HG03064 (cell line): Measurements from ENCODE around the gene RGS2.

Experiments used
- ATAC-seq: cut with Tn5 transposase; IDR thresholded peaks from one replicate; pipeline ENCODE4 v1.9.1; 2021; ENCODE audit warnings: low read depth; ENCODE audit not compliant: unreplicated experiment

RGS2 gene

DNA sequence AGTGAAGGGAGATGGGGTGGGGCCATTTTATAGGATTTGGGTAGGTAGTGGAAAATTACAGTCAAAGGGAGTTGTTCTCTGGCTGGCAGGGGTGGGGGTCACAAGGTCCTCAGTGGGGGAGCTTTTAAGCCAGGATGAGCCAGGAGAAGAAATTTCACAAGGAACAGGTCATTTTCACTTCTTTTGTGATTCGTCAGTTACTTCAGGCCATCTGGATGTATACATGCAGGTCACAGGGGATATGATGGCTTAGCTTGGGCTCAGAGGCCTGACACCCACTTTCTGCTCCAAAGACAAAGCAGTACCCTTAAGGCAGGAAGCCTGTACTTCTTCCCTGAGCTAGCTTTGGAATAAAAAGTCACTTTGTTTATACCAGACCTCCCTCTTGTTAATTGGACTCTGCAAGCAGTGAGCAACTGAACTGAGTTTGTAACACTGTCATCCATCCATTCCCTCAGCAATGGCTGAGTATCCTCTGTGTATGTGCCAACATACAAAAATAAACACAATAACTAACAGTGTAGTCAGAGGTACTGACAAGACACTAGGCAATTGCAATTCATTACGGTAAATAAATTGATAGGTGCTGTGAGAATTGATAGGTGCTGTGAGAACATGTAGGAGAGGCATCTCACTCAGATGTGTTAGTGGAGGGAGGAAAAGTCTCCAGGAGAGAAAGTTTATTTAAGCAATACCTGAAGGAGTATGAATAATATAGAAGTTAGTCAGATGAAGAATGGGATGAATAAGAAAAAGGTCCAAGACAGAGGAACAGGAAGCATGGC, 14.7 kb upstream of the RGS2 start:
- ATAC-seq, result no peak

DNA sequence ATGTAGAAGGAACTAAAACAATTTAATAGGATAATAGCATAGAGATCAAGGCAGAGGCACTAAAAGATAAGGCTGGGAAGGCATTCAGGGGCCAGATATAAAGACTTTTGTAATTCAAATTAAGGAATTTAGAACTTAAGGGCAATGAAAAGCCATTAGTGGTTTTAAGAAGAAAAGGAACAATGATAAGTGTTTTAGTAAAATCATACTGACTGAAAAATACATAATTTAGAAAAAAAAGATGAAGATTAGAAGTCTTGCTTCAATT, 14.1 kb upstream of the RGS2 start:
- ATAC-seq, result no peak

- ATAC-seq, result no peak
Observed at GRCh38 chr1:192795916-192796618, 12.8 kb upstream of the RGS2 start.

DNA sequence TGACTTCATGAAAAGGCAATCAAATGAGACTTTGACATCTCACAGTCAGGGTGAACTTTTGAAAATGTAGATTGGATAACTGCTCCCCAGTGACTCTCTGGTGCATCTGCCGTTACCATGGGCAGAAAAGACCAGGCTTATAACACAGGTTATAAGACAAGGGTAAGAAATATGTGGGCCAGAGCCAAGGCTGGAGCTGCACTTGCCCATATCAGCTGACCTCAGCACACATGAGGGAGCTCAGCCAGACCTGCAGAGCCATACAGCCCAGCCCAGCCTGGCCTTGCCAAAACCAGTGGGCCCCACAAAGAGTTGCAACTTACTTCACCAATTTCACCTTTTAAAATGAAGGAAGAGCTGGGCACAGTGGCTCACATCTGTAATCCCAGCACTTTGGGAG, 11.7 kb upstream of the RGS2 start:
- ATAC-seq, result no peak

GRCh38 chr1:192797891-192798290, 10.9 kb upstream of the RGS2 start:
- no peak for ATAC-seq

DNA sequence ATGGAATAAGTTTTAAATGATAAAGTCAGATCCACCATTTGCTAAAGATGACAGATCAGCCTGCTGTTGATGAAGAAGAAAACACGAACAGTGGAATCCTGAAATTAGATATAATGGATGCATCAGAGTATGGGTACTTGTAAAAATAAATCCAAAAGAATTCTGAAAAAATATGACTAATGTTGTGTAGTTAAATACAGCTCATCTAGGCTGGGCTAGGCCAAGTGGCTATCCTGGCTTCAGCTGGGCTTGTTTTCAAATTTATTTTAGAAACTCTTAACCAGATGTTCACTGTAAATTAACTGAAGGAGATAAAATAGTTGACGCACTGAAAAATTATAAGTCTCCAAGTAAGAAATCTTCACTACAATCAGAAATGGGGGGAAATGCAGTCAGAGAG, 7.4 kb upstream of the RGS2 start:
- no peak for ATAC-seq

DNA sequence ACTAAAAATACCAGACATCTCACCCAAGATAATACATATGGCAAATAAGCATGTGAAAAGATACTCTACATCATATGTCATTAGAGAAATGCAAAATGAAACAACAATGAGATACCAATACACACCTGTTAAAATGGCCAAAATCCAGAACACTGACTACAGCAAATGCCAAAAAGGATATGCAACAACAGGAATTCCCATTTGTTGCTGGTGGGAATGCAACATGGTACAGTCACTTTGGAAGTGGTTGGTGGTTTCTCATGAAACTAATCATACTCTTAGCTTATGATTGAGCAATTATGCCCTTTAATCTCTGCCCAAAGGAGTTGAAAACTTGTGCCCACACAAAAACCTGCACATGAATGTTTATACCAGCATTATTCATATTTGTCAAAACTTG, 6.4 kb upstream of the RGS2 start:
- no peak for ATAC-seq

DNA sequence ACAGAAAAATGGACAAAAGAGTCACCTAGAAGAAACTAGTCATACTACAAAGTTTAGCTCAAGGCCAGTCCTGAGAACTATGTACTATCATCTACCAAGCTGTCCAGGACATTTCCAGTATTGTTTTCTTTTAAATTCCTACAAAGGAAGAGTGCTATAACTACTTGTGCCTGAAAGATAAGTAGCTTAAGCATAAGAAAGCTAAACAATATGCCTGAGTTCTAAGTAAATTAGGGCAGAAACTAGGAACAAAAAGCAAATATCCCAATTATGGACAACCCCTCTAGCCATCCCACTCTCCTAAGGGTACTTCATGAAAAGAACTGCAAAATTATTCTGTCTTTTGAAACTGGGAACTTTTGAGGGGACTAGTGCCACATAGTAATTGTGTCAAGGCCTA, 5.3 kb upstream of the RGS2 start:
- ATAC-seq, result no peak

DNA sequence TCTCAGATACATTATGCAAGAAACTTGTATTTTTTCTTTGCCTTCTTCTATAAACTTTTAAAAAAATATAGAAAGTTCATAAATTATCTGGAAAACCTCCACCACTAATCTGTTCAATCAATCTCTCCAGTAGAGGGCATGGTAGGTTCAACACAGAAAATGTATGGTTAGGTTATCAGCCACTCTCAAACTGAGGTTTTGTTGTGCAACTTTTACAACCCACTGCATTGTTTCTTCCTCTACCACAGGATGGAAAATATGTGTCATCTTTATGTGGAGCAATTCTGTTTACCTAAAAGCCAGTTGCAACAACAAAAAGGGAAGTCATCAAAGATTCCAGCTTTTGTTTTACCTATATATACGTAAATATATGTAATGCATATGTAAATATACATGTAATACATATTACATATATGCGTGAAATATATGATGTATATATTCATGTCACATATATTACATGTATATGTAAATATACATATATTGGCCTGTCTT, 3.0 kb upstream of the RGS2 start:
- ATAC-seq, result no peak

- ATAC-seq, result peak; percentile 31
Observed at GRCh38 chr1:192807211-192808162, 1.4 kb upstream of the RGS2 start.

- ATAC-seq, result no peak
Observed at GRCh38 chr1:192808163-192808517, 699 bp upstream of the RGS2 start.

DNA sequence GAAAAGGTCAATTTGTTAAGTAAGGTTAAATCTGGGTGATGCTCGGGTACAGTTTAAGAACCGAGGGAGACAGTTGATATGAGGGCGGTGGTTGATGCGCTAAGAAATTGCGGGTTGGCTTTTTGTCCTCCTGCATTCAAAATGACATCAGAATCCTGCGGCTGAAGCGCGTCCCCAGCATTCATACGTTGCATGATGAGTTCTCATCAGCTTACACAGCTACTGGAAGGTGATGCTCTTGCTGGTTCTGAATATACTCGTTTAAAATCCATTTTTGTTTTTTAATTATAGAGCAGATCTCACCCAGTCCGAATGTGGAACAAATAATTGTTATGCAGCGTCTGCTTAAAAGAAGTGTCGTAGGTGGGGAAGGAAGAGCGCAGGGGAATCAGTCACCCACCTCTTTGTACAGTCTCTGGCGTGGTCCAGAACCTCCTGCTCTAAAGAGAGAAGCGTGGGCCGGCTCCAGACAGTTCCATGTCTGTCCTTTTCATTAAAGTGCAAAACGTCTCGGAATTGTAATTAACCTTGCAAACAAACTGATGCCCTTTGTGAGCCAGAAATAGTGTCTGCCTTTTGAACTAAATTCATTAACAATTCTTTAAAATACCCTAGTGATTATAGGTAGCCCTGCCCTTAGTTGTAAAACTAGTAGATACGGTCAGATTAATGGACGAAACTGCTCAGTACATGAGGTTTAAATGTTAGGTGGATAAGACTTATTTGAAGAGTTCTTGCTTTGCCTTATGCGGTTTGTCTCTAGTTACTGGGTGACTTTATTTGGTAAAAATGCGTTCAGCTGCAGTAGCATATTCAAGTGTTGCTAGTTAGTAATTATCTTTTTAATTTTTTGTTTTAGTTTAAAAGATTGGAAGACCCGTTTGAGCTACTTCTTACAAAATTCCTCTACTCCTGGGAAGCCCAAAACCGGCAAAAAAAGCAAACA, 741 bp downstream of the RGS2 start:
- ATAC-seq, result peak; percentile 2

GRCh38 chr1:192810253-192810880, 1.5 kb downstream of the RGS2 start:
- ATAC-seq, result no peak

DNA sequence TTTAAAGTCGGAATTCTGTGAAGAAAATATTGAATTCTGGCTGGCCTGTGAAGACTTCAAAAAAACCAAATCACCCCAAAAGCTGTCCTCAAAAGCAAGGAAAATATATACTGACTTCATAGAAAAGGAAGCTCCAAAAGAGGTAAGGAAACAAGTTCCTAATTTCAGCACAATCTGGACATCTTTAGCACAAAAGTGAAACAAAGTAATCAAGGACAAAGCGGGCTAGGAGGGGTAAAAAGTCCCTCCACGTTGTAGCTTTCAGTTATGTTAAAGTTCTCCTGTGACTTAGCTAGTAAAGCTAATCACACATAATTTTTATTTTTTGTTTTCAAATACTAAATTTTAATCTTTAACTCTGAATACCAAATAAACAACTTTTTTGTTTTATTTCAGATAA, 2.2 kb downstream of the RGS2 start:
- ATAC-seq, result no peak

- no peak for ATAC-seq
Observed at GRCh38 chr1:192811594-192812239, 2.9 kb downstream of the RGS2 start.

GRCh38 chr1:192812420-192813209, 3.8 kb downstream of the RGS2 start:
- ATAC-seq, result no peak

GRCh38 chr1:192814805-192815204, 6.0 kb downstream of the RGS2 start:
- ATAC-seq, result no peak

DNA sequence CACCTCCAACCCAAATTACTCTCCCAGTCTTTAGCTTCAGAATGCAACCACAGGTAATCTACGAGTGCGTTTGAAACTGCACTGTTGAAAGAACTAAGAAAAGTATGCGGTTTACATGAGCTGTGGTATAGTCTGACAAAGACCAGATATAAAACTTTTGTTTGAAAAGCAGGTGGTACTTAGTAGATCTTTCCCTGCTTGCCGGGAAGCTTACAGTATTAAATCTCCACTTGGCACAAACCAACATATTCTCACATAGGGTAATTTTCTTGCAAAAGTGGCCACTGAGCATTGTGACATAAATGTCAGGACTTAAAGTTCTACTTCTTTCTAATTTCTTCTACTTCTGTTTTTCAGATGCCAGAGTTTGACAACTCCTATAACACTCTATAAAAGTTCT, 8.4 kb downstream of the RGS2 start:
- no peak for ATAC-seq
